HG03571 (cell line): ENCODE results near the gene ABCG1.

Source experiments
- ATAC-seq: cut with Tn5 transposase; IDR thresholded peaks from one replicate; pipeline ENCODE4 v1.9.1; 2021; ENCODE audit not compliant: unreplicated experiment

Gene ABCG1

GRCh38 chr21:42317826-42318746 is 99.1 kb downstream of the ABCG1 start:
- no peak for ATAC-seq

GRCh38 chr21:42319376-42319775 is 100.4 kb downstream of the ABCG1 start:
- ATAC-seq: no peak

GRCh38 chr21:42319851-42320572 is 101.1 kb downstream of the ABCG1 start:
- ATAC-seq: no peak

- no peak for ATAC-seq
Measured at GRCh38 chr21:42320791-42321190, 101.9 kb downstream of the ABCG1 start.

- ATAC-seq: no peak
Measured at GRCh38 chr21:42321231-42321630, 102.3 kb downstream of the ABCG1 start.

GRCh38 chr21:42321845-42322244 is 102.9 kb downstream of the ABCG1 start:
- no peak for ATAC-seq

- no peak for ATAC-seq
Measured at GRCh38 chr21:42324896-42325295, 106.0 kb downstream of the ABCG1 start.

- no peak for ATAC-seq
Measured at GRCh38 chr21:42330380-42331371, 111.7 kb downstream of the ABCG1 start.

GRCh38 chr21:42331660-42332059 is 112.7 kb downstream of the ABCG1 start:
- ATAC-seq: no peak

GRCh38 chr21:42332557-42333317 is 113.8 kb downstream of the ABCG1 start:
- ATAC-seq: no peak

- no peak for ATAC-seq
Measured at GRCh38 chr21:42336054-42336453, 117.1 kb downstream of the ABCG1 start.

GRCh38 chr21:42337276-42337675 is 118.3 kb downstream of the ABCG1 start:
- no peak for ATAC-seq

GRCh38 chr21:42337830-42338728 is 119.1 kb downstream of the ABCG1 start:
- ATAC-seq: no peak

GRCh38 chr21:42338729-42339715 is 120.1 kb downstream of the ABCG1 start:
- ATAC-seq: no peak

- ATAC-seq: no peak
Measured at GRCh38 chr21:42340187-42341050, 121.5 kb downstream of the ABCG1 start.

- ATAC-seq: no peak
Measured at GRCh38 chr21:42341776-42342542, 123.0 kb downstream of the ABCG1 start.
